ENCODE results near the gene KCTD3.

The KCTD3 gene

DNA sequence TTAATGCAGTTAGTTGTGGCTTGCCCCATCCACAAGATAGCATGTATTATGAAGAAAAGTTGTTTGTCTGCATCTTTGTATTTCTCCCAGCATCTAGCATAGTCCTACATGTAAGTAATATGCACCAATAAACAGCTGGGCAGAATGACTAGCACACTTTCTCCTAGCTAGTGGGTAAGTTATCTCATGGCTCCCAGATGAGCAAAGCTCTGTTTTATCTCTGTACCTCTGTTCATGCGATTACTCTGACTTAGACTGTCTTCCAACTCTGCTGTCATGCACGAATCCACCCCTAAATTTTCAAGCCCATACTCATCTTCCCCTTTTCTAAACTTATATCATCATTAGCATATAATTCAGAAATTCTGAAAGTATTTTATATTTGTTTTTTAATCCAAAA is 37.5 kb upstream of the KCTD3 start (continued):
- TF ChIP-seq ZNF366 (tag by site-specific recombination; conservative IDR thresholded peaks at IDR 0.05) (no peak), ZEB2 (tag by site-specific recombination; IDR thresholded peaks at IDR 0.05) (no peak), ZNF677 (tag by site-specific recombination; IDR thresholded peaks at IDR 0.05) (no peak), ZNF214 (tag by site-specific recombination; IDR thresholded peaks at IDR 0.05; ENCODE audit: borderline replicate concordance) (no peak), ZSCAN23 (tag by site-specific recombination; IDR thresholded peaks at IDR 0.05) (no peak), ZNF544 (tag by site-specific recombination; IDR thresholded peaks at IDR 0.05) (no peak)
- TF ChIP-seq, protein P1, sequence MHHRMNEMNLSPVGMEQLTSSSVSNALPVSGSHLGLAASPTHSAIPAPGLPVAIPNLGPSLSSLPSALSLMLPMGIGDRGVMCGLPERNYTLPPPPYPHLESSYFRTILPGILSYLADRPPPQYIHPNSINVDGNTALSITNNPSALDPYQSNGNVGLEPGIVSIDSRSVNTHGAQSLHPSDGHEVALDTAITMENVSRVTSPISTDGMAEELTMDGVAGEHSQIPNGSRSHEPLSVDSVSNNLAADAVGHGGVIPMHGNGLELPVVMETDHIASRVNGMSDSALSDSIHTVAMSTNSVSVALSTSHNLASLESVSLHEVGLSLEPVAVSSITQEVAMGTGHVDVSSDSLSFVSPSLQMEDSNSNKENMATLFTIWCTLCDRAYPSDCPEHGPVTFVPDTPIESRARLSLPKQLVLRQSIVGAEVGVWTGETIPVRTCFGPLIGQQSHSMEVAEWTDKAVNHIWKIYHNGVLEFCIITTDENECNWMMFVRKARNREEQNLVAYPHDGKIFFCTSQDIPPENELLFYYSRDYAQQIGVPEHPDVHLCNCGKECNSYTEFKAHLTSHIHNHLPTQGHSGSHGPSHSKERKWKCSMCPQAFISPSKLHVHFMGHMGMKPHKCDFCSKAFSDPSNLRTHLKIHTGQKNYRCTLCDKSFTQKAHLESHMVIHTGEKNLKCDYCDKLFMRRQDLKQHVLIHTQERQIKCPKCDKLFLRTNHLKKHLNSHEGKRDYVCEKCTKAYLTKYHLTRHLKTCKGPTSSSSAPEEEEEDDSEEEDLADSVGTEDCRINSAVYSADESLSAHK (tag by site-specific recombination; IDR thresholded peaks at IDR 0.05): no peak
- TF ChIP-seq, protein P2, sequence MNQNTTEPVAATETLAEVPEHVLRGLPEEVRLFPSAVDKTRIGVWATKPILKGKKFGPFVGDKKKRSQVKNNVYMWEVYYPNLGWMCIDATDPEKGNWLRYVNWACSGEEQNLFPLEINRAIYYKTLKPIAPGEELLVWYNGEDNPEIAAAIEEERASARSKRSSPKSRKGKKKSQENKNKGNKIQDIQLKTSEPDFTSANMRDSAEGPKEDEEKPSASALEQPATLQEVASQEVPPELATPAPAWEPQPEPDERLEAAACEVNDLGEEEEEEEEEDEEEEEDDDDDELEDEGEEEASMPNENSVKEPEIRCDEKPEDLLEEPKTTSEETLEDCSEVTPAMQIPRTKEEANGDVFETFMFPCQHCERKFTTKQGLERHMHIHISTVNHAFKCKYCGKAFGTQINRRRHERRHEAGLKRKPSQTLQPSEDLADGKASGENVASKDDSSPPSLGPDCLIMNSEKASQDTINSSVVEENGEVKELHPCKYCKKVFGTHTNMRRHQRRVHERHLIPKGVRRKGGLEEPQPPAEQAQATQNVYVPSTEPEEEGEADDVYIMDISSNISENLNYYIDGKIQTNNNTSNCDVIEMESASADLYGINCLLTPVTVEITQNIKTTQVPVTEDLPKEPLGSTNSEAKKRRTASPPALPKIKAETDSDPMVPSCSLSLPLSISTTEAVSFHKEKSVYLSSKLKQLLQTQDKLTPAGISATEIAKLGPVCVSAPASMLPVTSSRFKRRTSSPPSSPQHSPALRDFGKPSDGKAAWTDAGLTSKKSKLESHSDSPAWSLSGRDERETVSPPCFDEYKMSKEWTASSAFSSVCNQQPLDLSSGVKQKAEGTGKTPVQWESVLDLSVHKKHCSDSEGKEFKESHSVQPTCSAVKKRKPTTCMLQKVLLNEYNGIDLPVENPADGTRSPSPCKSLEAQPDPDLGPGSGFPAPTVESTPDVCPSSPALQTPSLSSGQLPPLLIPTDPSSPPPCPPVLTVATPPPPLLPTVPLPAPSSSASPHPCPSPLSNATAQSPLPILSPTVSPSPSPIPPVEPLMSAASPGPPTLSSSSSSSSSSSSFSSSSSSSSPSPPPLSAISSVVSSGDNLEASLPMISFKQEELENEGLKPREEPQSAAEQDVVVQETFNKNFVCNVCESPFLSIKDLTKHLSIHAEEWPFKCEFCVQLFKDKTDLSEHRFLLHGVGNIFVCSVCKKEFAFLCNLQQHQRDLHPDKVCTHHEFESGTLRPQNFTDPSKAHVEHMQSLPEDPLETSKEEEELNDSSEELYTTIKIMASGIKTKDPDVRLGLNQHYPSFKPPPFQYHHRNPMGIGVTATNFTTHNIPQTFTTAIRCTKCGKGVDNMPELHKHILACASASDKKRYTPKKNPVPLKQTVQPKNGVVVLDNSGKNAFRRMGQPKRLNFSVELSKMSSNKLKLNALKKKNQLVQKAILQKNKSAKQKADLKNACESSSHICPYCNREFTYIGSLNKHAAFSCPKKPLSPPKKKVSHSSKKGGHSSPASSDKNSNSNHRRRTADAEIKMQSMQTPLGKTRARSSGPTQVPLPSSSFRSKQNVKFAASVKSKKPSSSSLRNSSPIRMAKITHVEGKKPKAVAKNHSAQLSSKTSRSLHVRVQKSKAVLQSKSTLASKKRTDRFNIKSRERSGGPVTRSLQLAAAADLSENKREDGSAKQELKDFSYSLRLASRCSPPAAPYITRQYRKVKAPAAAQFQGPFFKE (tag by site-specific recombination; IDR thresholded peaks at IDR 0.05; ENCODE audit: borderline replicate concordance): no peak

DNA sequence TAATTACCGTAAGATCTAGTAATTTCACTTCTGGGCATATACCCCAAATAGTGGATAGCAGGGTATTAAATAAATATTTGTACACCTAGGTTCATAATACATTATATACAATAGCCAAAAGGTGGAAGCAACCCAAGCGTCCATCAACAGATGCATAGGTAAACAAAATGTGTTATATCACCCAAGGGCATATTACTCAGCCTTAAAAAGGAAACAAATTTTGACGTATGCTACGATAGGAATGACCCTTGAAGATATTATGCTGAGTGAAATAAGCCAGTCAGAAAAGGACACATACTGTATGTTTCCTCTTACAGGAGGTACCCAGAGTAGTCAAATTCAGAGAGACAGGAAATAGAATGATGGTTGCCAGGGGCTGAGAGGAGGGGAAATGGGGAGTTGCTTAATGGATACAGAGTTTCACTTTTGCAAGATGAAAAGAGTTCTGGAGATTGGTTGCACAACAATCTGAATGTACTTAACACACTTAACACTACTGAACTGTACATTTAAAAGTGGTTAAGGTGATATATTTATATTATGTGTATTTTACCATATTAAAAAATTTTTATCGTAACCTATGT is 36.6 kb upstream of the KCTD3 start:
- no peak overlapping the region for H3K4me3 ChIP-seq (ENCODE audit: low read depth, low read length)
- no peaks in the 10 kb centered on the region for H3K4me1 ChIP-seq (ENCODE audit: control insufficient read depth, insufficient read depth, low read length)
- POLR2A ChIA-PET: no interaction called here
- no peaks in the 10 kb centered on the region for H3K36me3 ChIP-seq (ENCODE audit: control insufficient read depth in 2 of 2, insufficient read depth in 1 of 2, low read length in 2 of 2)
- no peak overlapping the region for H3K27ac ChIP-seq (ENCODE audit: extremely low read depth, low read depth, low read length)
- CTCF ChIA-PET: interaction anchor here (0.6 to 0.8 kb wide), 4 partner anchors 317 to 1518 kb away, joined by 3 to 6 read pairs (median 4); no protein-coding TSS in a partner anchor
- no peaks in the 10 kb centered on the region for H3K9me3 ChIP-seq (ENCODE audit: control insufficient read depth, insufficient read depth, low read depth, low read length)
- TF ChIP-seq, protein P3, sequence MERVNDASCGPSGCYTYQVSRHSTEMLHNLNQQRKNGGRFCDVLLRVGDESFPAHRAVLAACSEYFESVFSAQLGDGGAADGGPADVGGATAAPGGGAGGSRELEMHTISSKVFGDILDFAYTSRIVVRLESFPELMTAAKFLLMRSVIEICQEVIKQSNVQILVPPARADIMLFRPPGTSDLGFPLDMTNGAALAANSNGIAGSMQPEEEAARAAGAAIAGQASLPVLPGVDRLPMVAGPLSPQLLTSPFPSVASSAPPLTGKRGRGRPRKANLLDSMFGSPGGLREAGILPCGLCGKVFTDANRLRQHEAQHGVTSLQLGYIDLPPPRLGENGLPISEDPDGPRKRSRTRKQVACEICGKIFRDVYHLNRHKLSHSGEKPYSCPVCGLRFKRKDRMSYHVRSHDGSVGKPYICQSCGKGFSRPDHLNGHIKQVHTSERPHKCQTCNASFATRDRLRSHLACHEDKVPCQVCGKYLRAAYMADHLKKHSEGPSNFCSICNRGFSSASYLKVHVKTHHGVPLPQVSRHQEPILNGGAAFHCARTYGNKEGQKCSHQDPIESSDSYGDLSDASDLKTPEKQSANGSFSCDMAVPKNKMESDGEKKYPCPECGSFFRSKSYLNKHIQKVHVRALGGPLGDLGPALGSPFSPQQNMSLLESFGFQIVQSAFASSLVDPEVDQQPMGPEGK (tag by site-specific recombination; IDR thresholded peaks at IDR 0.05): no peak
- TF ChIP-seq ZNF138 (tag by site-specific recombination; IDR thresholded peaks at IDR 0.05; ENCODE audit: borderline replicate concordance) (no peak), KLF8 (tag by site-specific recombination; IDR thresholded peaks at IDR 0.05) (no peak), ZNF146 (tag by site-specific recombination; IDR thresholded peaks at IDR 0.05) (no peak), ZNF23 (tag by site-specific recombination; IDR thresholded peaks at IDR 0.05; ENCODE audit: borderline replicate concordance) (no peak), ZNF214 (tag by site-specific recombination; IDR thresholded peaks at IDR 0.05; ENCODE audit: borderline replicate concordance) (no peak), ZNF558 (tag by site-specific recombination; IDR thresholded peaks at IDR 0.05) (no peak), ZNF664 (tag by site-specific recombination; IDR thresholded peaks at IDR 0.05) (no peak), ZNF112 (tag by site-specific recombination; IDR thresholded peaks at IDR 0.05) (no peak), ZNF19 (tag by site-specific recombination; IDR thresholded peaks at IDR 0.05; ENCODE audit: low read depth) (no peak), FEZF1 (tag by site-specific recombination; IDR thresholded peaks at IDR 0.05) (no peak), ZNF768 (tag by site-specific recombination; IDR thresholded peaks at IDR 0.05) (no peak), ZNF184 (tag by site-specific recombination; IDR thresholded peaks at IDR 0.05) (no peak)
- TF ChIP-seq, protein P4, sequence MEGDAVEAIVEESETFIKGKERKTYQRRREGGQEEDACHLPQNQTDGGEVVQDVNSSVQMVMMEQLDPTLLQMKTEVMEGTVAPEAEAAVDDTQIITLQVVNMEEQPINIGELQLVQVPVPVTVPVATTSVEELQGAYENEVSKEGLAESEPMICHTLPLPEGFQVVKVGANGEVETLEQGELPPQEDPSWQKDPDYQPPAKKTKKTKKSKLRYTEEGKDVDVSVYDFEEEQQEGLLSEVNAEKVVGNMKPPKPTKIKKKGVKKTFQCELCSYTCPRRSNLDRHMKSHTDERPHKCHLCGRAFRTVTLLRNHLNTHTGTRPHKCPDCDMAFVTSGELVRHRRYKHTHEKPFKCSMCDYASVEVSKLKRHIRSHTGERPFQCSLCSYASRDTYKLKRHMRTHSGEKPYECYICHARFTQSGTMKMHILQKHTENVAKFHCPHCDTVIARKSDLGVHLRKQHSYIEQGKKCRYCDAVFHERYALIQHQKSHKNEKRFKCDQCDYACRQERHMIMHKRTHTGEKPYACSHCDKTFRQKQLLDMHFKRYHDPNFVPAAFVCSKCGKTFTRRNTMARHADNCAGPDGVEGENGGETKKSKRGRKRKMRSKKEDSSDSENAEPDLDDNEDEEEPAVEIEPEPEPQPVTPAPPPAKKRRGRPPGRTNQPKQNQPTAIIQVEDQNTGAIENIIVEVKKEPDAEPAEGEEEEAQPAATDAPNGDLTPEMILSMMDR (tag by site-specific recombination; IDR thresholded peaks at IDR 0.05): no peak
